ENCODE measurements around the gene COL4A6. TPM values are rescaled to one million over a fixed set of nuclear protein-coding genes. Genes with fewer than 3 reads are reported as not detected.

Gene COL4A6
- total and polyA plus RNA-seq, 8 donors = 1.2 to 17.5 (median 14.2) TPM

- intact Hi-C loops (cut with DNase I) = no loop called here
- Histone ChIP-seq H3K27ac (no peak overlapping the region), H3K27me3 (peaks cover 0 to 6% of the 10 kb centered on the region in 2 donors), H3K4me1 (no peaks in the 10 kb centered on the region), H3K36me3 (no peaks in the 10 kb centered on the region), H3K9me3 (no peaks in the 10 kb centered on the region), H3K4me3 (no peak overlapping the region)
- TF ChIP-seq CTCF (IDR thresholded peaks at IDR 0.05) = no peak
- peak in 2 of 4 donors; percentile 46 to 54 for DNase-seq
- ATAC-seq = no peak
These were observed 320.2 kb downstream of the COL4A6 start for GRCh38 chrX:108117988-108118387.

DNA sequence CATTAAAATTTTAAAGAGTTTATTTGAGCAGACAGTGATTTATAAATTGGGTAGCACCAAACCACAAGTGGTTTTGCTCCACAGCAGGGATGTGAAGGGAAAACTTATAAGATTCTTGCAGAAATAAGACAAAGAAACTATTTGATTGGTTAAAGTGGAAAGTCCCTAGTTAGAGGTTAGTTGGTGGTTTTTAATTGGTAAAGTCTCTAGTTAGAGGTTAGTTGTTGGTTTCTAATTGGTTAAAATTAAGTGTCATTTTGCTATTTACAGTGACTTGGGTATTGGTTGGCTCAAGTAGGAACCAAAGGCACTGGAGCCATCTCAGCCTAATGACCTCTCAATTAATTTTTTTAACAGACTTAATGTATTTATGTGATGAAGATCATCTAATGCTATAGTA, 323.7 kb downstream of the COL4A6 start:
- no peak for DNase-seq
- intact Hi-C loops (cut with DNase I) = no loop called here
- no peak for ATAC-seq

More for the DNA sequence above, 323.7 kb downstream of the COL4A6 start:
- Histone ChIP-seq H3K27ac (no peak overlapping the region), H3K27me3 (peaks cover 0 to 4% of the 10 kb centered on the region in 2 donors), H3K4me1 (no peaks in the 10 kb centered on the region), H3K9me3 (no peaks in the 10 kb centered on the region), H3K4me3 (no peak overlapping the region), H3K36me3 (no peaks in the 10 kb centered on the region)
- TF ChIP-seq CTCF (IDR thresholded peaks at IDR 0.05) = no peak

Other genes starting within 250 kb of the COL4A6 start
- 10 to 100 TPM; 15.5 to 39.2 TPM for gene COL4A5, start 1.4 kb upstream of the COL4A6 start, total RNA-seq
- 100 to 1,000 TPM; 144 to 203 (median 185) TPM for gene COL4A5, start 1.4 kb upstream of the COL4A6 start, polyA plus RNA-seq (ENCODE audit: insufficient read length in 6 of 6)

Data from left lung (tissue), 10 donors.